ENCODE results near the gene WDR72.

The WDR72 gene

GRCh38 chr15:53469422-53469821 lies 290.0 kb downstream of the WDR72 start:
- no peak for TF ChIP-seq CTCF (IDR thresholded peaks at IDR 0.05; ENCODE audit: insufficient read depth, missing control alignments)
- FAIRE-seq, result no peak
- DNase-seq (ENCODE audit: insufficient read length, low spot score), result no peak
